ENCODE measurements around the gene ZNF680.

The ZNF680 gene

GRCh38 chr7:64606385-64606784 is 43.5 kb upstream of the ZNF680 start:
- H3K36me3 ChIP-seq, result no peaks in the 10 kb centered on the region
- H3K4me1 ChIP-seq, result no peaks in the 10 kb centered on the region
- no peak overlapping the region for H3K4me3 ChIP-seq (ENCODE audit: low read depth, low read length)
- TF ChIP-seq CTCF (IDR thresholded peaks at IDR 0.05; ENCODE audit: low read depth, low read length), result no peak
- H3K27me3 ChIP-seq, result no peaks in the 10 kb centered on the region
- no peak for DNase-seq
- no peaks in the 10 kb centered on the region for H3K9me3 ChIP-seq

GRCh38 chr7:64603271-64603670 is 40.4 kb upstream of the ZNF680 start:
- no peaks in the 10 kb centered on the region for H3K4me1 ChIP-seq
- H3K9me3 ChIP-seq, result no peaks in the 10 kb centered on the region; the same call in 1 of the 2 replicates
- TF ChIP-seq CTCF (IDR thresholded peaks at IDR 0.05; ENCODE audit: low read depth, low read length), result no peak
- DNase-seq, result no peak
- no peaks in the 10 kb centered on the region for H3K27me3 ChIP-seq
- H3K4me3 ChIP-seq (ENCODE audit: low read depth, low read length), result no peak overlapping the region
- H3K36me3 ChIP-seq, result no peaks in the 10 kb centered on the region

- no peaks in the 10 kb centered on the region; the same call in 1 of the 2 replicates for H3K9me3 ChIP-seq
Measured at GRCh38 chr7:64602518-64602917, 39.6 kb upstream of the ZNF680 start.

GRCh38 chr7:64602086-64602485 is 39.2 kb upstream of the ZNF680 start:
- Histone ChIP-seq H3K4me1 (no peaks in the 10 kb centered on the region), H3K4me3 (ENCODE audit: low read depth, low read length) (no peak overlapping the region), H3K9me3 (no peaks in the 10 kb centered on the region; the same call in 1 of the 2 replicates), H3K27me3 (no peaks in the 10 kb centered on the region), H3K36me3 (no peaks in the 10 kb centered on the region)
- no peak for DNase-seq
- TF ChIP-seq CTCF (IDR thresholded peaks at IDR 0.05; ENCODE audit: low read depth, low read length), result no peak

More at GRCh38 chr7:64602518-64602917, 39.6 kb upstream of the ZNF680 start:
- H3K27me3 ChIP-seq, result no peaks in the 10 kb centered on the region
- no peaks in the 10 kb centered on the region for H3K4me1 ChIP-seq
- DNase-seq, result no peak
- H3K4me3 ChIP-seq (ENCODE audit: low read depth, low read length), result no peak overlapping the region
- TF ChIP-seq CTCF (IDR thresholded peaks at IDR 0.05; ENCODE audit: low read depth, low read length), result no peak
- no peaks in the 10 kb centered on the region for H3K36me3 ChIP-seq

GRCh38 chr7:64599359-64599758 is 36.5 kb upstream of the ZNF680 start:
- Histone ChIP-seq H3K9me3 (no peaks in the 10 kb centered on the region; the same call in 1 of the 2 replicates), H3K4me1 (no peaks in the 10 kb centered on the region), H3K4me3 (ENCODE audit: low read depth, low read length) (no peak overlapping the region), H3K36me3 (no peaks in the 10 kb centered on the region), H3K27me3 (no peaks in the 10 kb centered on the region)
- no peak for DNase-seq
- TF ChIP-seq CTCF (IDR thresholded peaks at IDR 0.05; ENCODE audit: low read depth, low read length), result no peak

GRCh38 chr7:64590971-64591370 is 28.1 kb upstream of the ZNF680 start:
- Histone ChIP-seq H3K4me1 (no peaks in the 10 kb centered on the region), H3K27me3 (no peaks in the 10 kb centered on the region), H3K9me3 (no peaks in the 10 kb centered on the region), H3K36me3 (no peaks in the 10 kb centered on the region), H3K4me3 (ENCODE audit: low read depth, low read length) (no peak overlapping the region)
- no peak for TF ChIP-seq CTCF (IDR thresholded peaks at IDR 0.05; ENCODE audit: low read depth, low read length)
- DNase-seq, result no peak
